ENCODE results near the gene NTF4.

DNA sequence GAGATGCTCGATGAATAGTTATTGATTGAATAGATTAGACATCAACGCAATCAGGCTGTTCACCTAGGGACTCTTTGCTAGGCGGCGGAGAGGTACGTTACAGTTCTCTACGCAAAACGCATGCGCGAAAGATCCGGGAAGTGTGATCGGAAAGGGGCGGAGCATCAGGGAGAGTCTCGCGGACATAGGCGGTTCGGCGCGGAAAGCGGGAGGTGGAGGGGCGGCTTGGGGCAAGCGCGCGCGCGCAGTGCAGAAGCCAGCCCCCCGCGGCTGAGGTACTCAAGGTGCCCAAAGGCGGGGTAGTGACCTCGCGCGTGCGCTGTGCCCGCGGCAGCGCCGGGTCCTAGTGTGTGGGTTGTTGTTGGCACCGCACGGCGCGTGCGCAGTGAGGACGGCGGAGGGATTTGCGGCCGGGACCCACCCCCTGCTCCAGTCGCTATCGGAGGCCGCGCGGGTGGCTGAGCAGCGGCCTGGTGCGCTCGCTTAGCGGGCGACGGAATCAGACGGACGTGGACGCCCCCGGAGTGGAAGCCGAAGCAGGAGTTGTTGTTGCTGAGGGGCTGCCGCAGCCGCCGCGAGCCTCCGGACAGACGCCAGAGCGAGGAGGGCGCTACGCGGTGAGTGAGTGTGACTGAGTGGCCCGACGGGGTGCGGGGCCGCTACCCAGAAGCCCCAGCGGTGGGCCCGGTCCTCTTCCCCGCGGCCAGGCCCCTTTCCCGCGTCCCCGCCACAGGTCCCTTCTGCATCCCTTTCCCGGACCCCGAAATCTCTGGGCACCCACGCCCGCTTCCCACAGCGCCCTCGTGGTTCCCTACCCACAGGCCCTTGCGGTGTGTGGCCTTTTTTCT is 20.6 kb upstream of the NTF4 start, which contains the start of gene SNRNP70:
- TF ChIP-seq POLR2AphosphoS5 (IDR thresholded peaks at IDR 0.05; ENCODE audit: low read depth, low read length) (peak; percentile 95), POLR2A (IDR thresholded peaks at IDR 0.05; ENCODE audit: low read depth, low read length) (peak; percentile 95), TAF1 (IDR thresholded peaks at IDR 0.05; ENCODE audit: low read depth, low read length) (peak; percentile 97), SPI1 (IDR thresholded peaks at IDR 0.05; ENCODE audit: low read depth, low read length) (0 out of 2 replicates have a peak, but pooled peaks have one; percentile 9), POU2F2 (IDR thresholded peaks at IDR 0.05; ENCODE audit: low read depth, low read length) (peak; percentile 68)

All from GM12891 (cell line).